ENCODE measurements around the gene NFATC1.

The NFATC1 gene

DNA sequence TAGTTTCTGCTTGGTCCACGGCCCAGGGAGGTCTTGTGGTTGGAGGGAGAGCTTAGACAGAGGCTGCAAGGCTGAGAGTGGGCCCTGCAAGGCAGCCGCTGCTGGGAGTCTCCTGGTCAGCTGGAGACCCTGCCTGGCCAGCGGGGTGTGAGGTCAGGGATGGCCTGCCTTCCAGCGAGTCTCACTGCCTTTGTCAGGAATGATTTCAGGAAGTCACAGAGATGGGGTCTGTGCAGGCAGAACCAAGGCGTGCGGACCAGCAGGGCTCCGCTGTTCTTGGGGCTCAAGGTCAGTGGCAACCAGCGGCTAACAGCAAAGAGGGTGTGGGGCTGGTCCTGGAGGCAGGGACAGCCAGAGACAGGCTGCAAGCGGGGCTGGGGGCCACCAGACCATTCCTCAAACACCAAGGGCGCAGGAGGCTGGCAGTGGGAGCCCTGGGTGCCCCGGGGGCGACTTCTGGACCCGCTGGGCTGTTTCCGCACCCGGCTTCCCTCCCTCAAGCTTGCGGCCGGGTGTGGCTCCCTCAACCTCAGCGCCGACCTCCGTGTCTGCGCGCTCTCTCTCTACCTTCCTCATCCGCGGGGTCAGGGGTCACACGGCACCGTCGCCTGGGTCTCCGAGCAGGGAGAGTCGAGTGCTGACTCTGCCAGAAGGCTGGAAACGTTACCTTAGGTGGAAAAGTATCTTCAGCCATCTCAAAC, 159.4 kb downstream of the NFATC1 start:
- Histone ChIP-seq H3K4me3 (ENCODE audit: low read length) (no peak overlapping the region), H3K27me3 (ENCODE audit: insufficient read depth, low read length) (no peaks in the 10 kb centered on the region), H3K4me1 (ENCODE audit: insufficient read depth, low read length) (no peaks in the 10 kb centered on the region), H3K27ac (ENCODE audit: low read depth, low read length) (no peak overlapping the region), H3K9me3 (ENCODE audit: insufficient read depth, low read depth, low read length) (no peaks in the 10 kb centered on the region), H3K9ac (ENCODE audit: low read depth, low read length) (no peak overlapping the region), H3K36me3 (ENCODE audit: insufficient read depth, low read length) (no peaks in the 10 kb centered on the region)
- WGBS = 92% methylated on average over 30 of the region's 30 CpGs

DNA sequence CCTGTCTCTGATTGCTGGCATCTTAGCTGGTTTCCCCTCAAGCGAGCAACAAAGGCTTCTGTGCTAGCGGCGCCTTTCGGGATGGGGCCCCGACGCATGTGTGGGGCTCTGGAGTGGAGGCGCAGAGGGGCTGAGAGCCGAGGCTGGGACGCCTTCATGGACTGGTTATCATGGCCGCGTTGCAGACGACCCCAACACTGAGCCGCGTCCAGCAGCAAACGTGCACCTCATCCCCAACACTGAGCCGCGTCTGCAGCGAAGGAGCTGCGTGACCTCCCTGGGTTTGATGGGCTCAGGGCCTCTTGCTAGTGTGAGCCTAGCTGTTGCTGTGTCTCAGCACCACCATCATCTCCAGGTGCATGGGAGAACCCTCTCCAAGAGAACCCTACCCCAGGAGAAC, 160.2 kb downstream of the NFATC1 start:
- Histone ChIP-seq H3K27me3 (ENCODE audit: insufficient read depth, low read length) (no peaks in the 10 kb centered on the region), H3K36me3 (ENCODE audit: insufficient read depth, low read length) (no peaks in the 10 kb centered on the region), H3K9me3 (ENCODE audit: insufficient read depth, low read depth, low read length) (no peaks in the 10 kb centered on the region), H3K27ac (ENCODE audit: low read depth, low read length) (no peak overlapping the region), H3K4me3 (ENCODE audit: low read length) (no peak overlapping the region), H3K4me1 (ENCODE audit: insufficient read depth, low read length) (no peaks in the 10 kb centered on the region), H3K9ac (ENCODE audit: low read depth, low read length) (no peak overlapping the region)
- 93% methylated on average over 19 of the region's 19 CpGs for WGBS

DNA sequence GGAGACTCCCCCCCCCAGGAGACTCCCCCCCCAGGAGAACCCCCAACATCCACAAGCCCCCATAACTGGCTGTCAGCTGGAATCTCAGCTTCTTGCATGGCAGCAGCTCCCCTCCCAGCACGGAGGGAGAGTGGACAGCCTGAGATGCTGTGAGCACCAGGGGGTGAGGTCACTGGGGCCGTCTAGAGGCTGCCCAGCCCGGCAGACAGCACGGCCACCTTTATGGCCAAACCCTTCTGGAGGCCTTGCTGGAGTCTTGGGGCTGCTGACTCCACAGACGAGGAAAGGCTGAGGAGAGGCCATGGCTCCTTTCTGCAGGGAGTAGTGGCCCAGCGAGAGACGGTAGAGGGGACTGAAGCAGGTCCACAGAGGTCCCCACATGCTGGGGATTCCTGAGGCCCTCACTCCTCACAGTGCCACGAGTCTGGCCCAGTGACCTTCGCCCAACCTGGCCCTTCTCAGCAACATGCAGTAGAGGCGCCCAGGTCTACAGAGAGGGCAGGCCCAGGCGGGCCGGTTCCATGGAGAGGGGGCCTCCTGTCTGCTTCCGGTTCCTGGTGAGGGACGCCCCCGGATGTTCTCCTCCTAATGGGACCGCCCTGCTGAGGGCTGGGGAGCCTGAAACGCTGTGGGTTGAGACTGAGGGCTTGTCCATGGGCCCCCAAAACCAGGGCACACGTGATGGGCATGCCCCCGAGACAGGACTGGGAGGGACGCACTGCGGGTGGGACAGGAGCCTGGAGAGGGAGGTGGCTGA, 161.3 kb downstream of the NFATC1 start:
- H3K27me3 ChIP-seq (ENCODE audit: insufficient read depth, low read length) = no peaks in the 10 kb centered on the region
- no peaks in the 10 kb centered on the region for H3K4me1 ChIP-seq (ENCODE audit: insufficient read depth, low read length)
- no peaks in the 10 kb centered on the region for H3K9me3 ChIP-seq (ENCODE audit: insufficient read depth, low read depth, low read length)
- H3K36me3 ChIP-seq (ENCODE audit: insufficient read depth, low read length) = no peaks in the 10 kb centered on the region
- no peak overlapping the region for H3K9ac ChIP-seq (ENCODE audit: low read depth, low read length)
- WGBS = 89% methylated on average over 21 of the region's 21 CpGs
- no peak overlapping the region for H3K4me3 ChIP-seq (ENCODE audit: low read length)
- no peak overlapping the region for H3K27ac ChIP-seq (ENCODE audit: low read depth, low read length)

DNA sequence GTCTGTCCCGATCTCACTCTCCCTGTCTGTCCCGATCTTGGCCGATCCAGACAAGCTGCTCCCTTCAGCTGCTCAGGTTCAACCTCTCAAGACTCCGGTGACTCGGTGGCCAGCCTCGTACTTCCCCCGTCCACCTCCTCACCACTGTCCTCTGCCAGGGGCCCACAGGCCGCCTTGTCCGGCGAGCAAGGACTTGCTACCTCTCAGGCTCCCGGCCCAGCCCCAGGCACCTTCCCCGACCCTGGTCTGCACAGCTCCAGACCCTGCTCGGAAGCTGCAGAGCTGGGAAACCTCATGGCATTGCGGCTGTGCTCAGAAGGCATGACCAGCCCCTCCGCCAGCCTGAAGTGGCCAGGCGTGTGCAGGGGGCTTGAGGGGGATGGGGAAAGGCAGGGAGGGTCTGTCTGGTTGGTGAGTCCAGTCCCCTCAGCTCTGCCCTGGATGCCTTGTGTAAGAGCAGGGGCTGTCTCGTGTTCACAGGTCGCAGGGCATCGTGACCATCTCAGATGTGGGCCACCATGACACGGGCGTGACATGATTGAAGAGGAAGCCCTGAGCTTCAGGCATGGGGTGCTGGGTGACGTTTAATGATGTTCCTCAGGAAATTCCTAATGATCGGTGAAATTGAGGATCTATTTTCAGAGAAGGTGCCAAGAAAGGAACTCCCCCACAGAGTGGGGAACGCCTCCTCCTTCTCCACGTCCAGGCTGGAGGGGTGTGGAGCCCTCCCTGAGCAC, 162.6 kb downstream of the NFATC1 start:
- H3K9ac ChIP-seq (ENCODE audit: low read depth, low read length) = no peak overlapping the region
- WGBS = 90% methylated on average over 25 of the region's 25 CpGs

DNA sequence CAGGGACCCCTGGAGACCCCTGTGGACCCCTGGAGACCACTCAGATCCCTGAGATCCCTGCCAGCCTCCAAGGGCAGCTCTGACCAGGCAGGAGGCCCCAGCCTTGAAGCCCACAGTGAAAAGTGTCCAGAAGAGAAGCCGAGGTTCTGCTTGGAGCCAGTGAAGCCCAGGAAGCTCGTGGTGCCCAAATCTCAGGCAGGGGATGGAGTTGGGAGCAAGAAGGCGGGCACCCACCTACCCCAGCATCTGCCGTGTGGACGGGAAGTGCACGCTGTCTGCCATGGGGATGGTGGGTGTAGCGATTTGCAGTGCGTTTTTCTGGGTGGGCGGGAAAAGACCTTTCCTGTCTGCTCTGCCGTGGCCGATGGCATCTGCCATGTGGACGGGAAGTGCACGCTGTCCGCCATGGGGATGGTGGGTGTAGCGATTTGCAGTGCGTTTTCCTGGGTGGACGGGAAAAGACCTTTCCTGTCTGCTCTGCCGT, 163.2 kb downstream of the NFATC1 start:
- no peak overlapping the region for H3K4me3 ChIP-seq (ENCODE audit: low read length)
- H3K27me3 ChIP-seq (ENCODE audit: insufficient read depth, low read length) = no peaks in the 10 kb centered on the region
- no peaks in the 10 kb centered on the region for H3K4me1 ChIP-seq (ENCODE audit: insufficient read depth, low read length)
- H3K27ac ChIP-seq (ENCODE audit: low read depth, low read length) = no peak overlapping the region
- H3K36me3 ChIP-seq (ENCODE audit: insufficient read depth, low read length) = no peaks in the 10 kb centered on the region
- WGBS = 94% methylated on average over 18 of the region's 18 CpGs
- H3K9ac ChIP-seq (ENCODE audit: low read depth, low read length) = no peak overlapping the region
- no peaks in the 10 kb centered on the region for H3K9me3 ChIP-seq (ENCODE audit: insufficient read depth, low read depth, low read length)

More for the DNA sequence above, 162.6 kb downstream of the NFATC1 start:
- Histone ChIP-seq H3K36me3 (ENCODE audit: insufficient read depth, low read length) (no peaks in the 10 kb centered on the region), H3K27me3 (ENCODE audit: insufficient read depth, low read length) (no peaks in the 10 kb centered on the region), H3K4me1 (ENCODE audit: insufficient read depth, low read length) (no peaks in the 10 kb centered on the region), H3K4me3 (ENCODE audit: low read length) (no peak overlapping the region), H3K9me3 (ENCODE audit: insufficient read depth, low read depth, low read length) (no peaks in the 10 kb centered on the region), H3K27ac (ENCODE audit: low read depth, low read length) (no peak overlapping the region)

DNA sequence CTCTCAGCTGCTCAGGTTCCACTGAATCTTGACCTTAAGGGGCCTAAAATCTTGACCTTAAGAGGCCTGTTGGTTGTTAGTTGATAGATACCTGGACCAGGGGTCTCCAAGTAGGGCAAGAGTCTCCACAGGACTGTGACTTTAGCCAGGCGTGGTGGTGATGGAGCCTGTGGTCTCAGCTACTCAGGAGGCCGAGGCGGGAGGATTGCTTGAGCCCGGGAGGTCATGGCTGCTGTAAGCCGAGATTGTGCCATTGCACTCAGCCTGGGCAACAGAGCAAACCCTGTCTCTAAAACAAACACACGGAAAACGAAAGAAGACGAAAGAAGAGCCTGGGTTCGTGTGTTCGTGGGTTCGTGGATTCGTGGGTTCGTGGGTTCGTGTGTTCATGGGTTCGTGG, 163.7 kb downstream of the NFATC1 start:
- no peaks in the 10 kb centered on the region for H3K27me3 ChIP-seq (ENCODE audit: insufficient read depth, low read length)
- no peaks in the 10 kb centered on the region for H3K4me1 ChIP-seq (ENCODE audit: insufficient read depth, low read length)
- H3K9me3 ChIP-seq (ENCODE audit: insufficient read depth, low read depth, low read length) = no peaks in the 10 kb centered on the region
- no peaks in the 10 kb centered on the region for H3K36me3 ChIP-seq (ENCODE audit: insufficient read depth, low read length)
- no peak overlapping the region for H3K4me3 ChIP-seq (ENCODE audit: low read length)
- no peak overlapping the region for H3K27ac ChIP-seq (ENCODE audit: low read depth, low read length)
- 96% methylated on average over 15 of the region's 15 CpGs for WGBS
- H3K9ac ChIP-seq (ENCODE audit: low read depth, low read length) = no peak overlapping the region

DNA sequence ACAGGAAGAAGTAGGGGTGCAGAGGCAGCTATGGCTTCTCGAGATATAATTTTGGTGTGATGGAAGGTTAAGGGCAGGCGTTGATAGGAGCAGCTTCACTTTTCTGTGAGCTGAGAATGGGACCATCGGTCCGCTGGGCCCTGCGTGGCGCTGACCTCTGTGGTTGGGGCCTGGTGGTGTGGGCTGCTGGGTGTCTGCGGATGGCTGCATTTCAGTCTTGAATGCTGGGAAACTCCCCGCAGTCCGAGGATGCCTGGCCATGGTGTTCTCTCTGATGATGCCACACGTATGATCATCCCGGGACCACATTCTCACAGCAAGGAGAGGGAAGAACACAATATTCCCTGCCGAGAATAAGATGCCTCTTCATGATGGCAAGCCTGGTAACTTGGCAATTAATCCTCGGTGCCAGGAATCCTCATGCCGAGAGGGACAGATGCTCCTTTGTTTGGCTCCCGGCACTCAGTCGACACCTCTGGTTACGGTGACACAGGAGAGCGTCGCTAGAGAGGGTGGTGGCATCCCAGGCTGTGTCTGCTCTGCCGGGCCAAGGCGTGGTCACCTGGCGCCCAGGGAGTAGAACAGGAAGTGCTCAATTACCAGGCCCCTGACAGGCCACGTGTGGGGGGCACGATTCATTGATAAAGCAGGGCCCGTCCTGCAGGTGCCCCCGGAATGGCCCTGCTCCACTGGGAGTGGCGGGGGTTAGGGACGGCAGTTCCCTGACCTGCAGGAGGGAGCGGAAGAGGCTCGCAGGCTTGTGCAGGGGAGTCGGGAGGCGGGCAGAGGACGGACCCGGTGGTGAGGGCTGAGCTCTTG, 164.5 kb downstream of the NFATC1 start:
- Histone ChIP-seq H3K4me3 (ENCODE audit: low read length) (no peak overlapping the region), H3K9ac (ENCODE audit: low read depth, low read length) (no peak overlapping the region), H3K36me3 (ENCODE audit: insufficient read depth, low read length) (no peaks in the 10 kb centered on the region), H3K4me1 (ENCODE audit: insufficient read depth, low read length) (no peaks in the 10 kb centered on the region), H3K27ac (ENCODE audit: low read depth, low read length) (no peak overlapping the region), H3K9me3 (ENCODE audit: insufficient read depth, low read depth, low read length) (no peaks in the 10 kb centered on the region), H3K27me3 (ENCODE audit: insufficient read depth, low read length) (no peaks in the 10 kb centered on the region)
- 93% methylated on average over 34 of the region's 34 CpGs for WGBS

DNA sequence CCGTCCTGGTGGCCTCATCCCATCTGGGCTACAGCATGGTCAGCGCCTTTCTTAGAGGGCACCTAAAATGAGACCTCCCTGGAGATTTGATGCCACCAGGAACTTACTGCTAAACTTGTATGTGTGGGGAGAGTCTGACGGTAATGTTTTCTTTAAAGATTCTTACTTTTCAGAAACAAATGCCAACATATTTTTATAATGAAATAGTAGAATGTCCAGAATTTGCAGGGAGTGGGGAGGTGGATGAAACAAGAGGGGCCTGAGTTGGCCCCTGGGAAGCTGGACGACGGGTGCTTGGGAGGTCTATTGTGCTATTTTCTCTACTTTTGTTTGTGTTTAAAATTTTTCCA, 165.1 kb downstream of the NFATC1 start:
- 93% methylated on average over 4 of the region's 5 CpGs for WGBS
- H3K36me3 ChIP-seq (ENCODE audit: insufficient read depth, low read length) = no peaks in the 10 kb centered on the region
- H3K9me3 ChIP-seq (ENCODE audit: insufficient read depth, low read depth, low read length) = no peaks in the 10 kb centered on the region
- H3K4me1 ChIP-seq (ENCODE audit: insufficient read depth, low read length) = no peaks in the 10 kb centered on the region
- H3K9ac ChIP-seq (ENCODE audit: low read depth, low read length) = no peak overlapping the region
- no peaks in the 10 kb centered on the region for H3K27me3 ChIP-seq (ENCODE audit: insufficient read depth, low read length)
- H3K4me3 ChIP-seq (ENCODE audit: low read length) = no peak overlapping the region
- H3K27ac ChIP-seq (ENCODE audit: low read depth, low read length) = no peak overlapping the region

DNA sequence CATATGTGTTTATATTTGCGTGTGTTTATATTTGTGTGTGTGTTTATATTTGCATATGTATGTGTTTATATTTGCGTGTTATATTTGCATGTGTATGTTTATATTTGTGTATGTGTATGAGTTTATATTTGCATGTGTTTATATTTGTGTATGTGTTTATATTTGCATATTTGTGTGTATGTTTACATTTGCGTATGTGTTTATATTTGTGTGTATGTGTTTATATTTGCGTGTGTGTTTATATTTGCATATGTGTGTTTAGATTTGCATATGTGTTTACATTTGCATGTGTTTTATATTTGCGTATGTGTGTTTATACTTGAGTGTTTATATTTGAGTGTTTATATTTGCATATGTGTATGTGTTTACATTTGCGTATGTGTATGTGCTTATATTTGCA, 168.2 kb downstream of the NFATC1 start:
- H3K27ac ChIP-seq (ENCODE audit: low read depth, low read length) = no peak overlapping the region
- WGBS = 92% methylated on average over 6 of the region's 6 CpGs
- peaks cover 14% of the 10 kb centered on the region for H3K4me1 ChIP-seq (ENCODE audit: insufficient read depth, low read length)
- no peak overlapping the region for H3K4me3 ChIP-seq (ENCODE audit: low read length)
- H3K36me3 ChIP-seq (ENCODE audit: insufficient read depth, low read length) = no peaks in the 10 kb centered on the region
- no peak overlapping the region for H3K9ac ChIP-seq (ENCODE audit: low read depth, low read length)
- no peaks in the 10 kb centered on the region for H3K27me3 ChIP-seq (ENCODE audit: insufficient read depth, low read length)
- H3K9me3 ChIP-seq (ENCODE audit: insufficient read depth, low read depth, low read length) = no peaks in the 10 kb centered on the region

DNA sequence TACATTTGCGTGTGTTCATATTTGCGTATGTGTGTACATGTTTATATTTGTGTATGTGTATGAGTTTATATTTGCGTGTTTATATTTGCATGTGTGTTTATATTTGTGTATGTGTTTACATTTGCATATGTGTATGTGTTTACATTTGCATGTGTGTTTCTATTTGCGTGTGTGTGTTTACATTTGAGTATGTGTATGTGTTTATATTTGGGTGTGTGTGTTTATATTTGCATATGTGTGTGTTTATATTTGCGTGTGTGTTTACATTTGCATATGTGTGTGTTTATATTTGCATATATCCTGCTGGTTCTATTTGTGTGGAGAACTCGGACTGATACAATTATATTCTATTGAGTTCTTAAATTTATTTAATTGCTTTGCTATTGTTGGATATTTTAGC, 168.7 kb downstream of the NFATC1 start:
- Histone ChIP-seq H3K9me3 (ENCODE audit: insufficient read depth, low read depth, low read length) (no peaks in the 10 kb centered on the region), H3K9ac (ENCODE audit: low read depth, low read length) (no peak overlapping the region), H3K4me1 (ENCODE audit: insufficient read depth, low read length) (peaks cover 14% of the 10 kb centered on the region), H3K4me3 (ENCODE audit: low read length) (no peak overlapping the region), H3K27ac (ENCODE audit: low read depth, low read length) (no peak overlapping the region), H3K36me3 (ENCODE audit: insufficient read depth, low read length) (no peaks in the 10 kb centered on the region), H3K27me3 (ENCODE audit: insufficient read depth, low read length) (no peaks in the 10 kb centered on the region)
- 86% methylated on average over 5 of the region's 6 CpGs for WGBS
